Left lung (tissue), 10 donors: ENCODE measurements around the gene DNAJC15. TPM values are rescaled to one million over a fixed set of nuclear protein-coding genes. Genes with fewer than 3 reads are reported as not detected.

Experiments
- ATAC-seq: fragments of 200-7000 bp; cut with Tn5 transposase; one replicate; pipeline ENCODE4 v1.9.1; 2020; ENCODE audit warnings: moderate library complexity
- DNase-seq, 4 donors: peaks; one replicate each; pipeline ENCODE4 v3.0.0-alpha.2; 2013 to 2020
- H3K27ac ChIP-seq, 2 donors: fragments of 200-600 bp; sonication (generic) in 1 of 2; one replicate each; pipeline versions ENCODE4 v1.5.0 to v1.8.0; 2020 to 2021
- H3K27me3 ChIP-seq, 2 donors: fragments of 200-600 bp; sonication (generic) in 1 of 2; one replicate each; pipeline versions ENCODE4 v1.5.0 to v1.8.0; 2020 to 2021
- H3K36me3 ChIP-seq, 2 donors: fragments of 200-600 bp; sonication (generic) in 1 of 2; one replicate each; pipeline versions ENCODE4 v1.5.0 to v1.8.0; 2020 to 2021
- H3K4me1 ChIP-seq, 2 donors: fragments of 200-600 bp; one replicate each; pipeline ENCODE4 v1.8.0; 2021
- H3K4me3 ChIP-seq, 2 donors: fragments of 200-600 bp; sonication (generic) in 1 of 2; one replicate each; pipeline versions ENCODE4 v1.5.0 to v1.8.0; 2020 to 2021; ENCODE audit warnings: mild to moderate bottlenecking in 1 of 2
- H3K9me3 ChIP-seq, 2 donors: fragments of 200-600 bp; sonication (generic) in 1 of 2; one replicate each; pipeline versions ENCODE4 v1.5.0 to v1.8.0; 2020 to 2021
- CTCF ChIP-seq, 2 donors: fragments of 200-600 bp; sonication (generic) in 1 of 2; IDR thresholded peaks; one replicate each; pipeline versions ENCODE4 v1.5.0 to v1.8.0; 2021; ENCODE audit warnings: antibody characterized with exemption in 2 of 2
- intact Hi-C, 2 donors: fragments of 100-400 bp; cut with DNase I; formaldehyde crosslinking; loops; one replicate each; pipeline versions ENCODE4 v1.11.2 to v1.14.2; 2022
- polyA plus RNA-seq, 6 donors: library from polyadenylated mRNA; unstranded; fragments of 120-200 nt; gene quantifications; one replicate each; pipeline ENCODE4 v1.2.1, GENCODE V29; 2013; ENCODE audit not compliant: insufficient read length in 6 of 6
- total RNA-seq, 2 donors: library from RNA; stranded (reverse); fragmentation: NEBNext Ultra II Directional; extraction: Animal tissue kit (Norgen Biotek cat#: 25700); gene quantifications; one replicate each; pipeline ENCODE4 v1.2.1, GENCODE V29; 2021
- donor health status: DM: no; HTN: yes; CAD: no.
- donor health status: DM: no; HTN: no; CAD: no.

Gene DNAJC15
- total and polyA plus RNA-seq, 8 donors = 12.8 to 28.5 (median 21.9) TPM

GRCh38 chr13:43003010-43003409, 20.4 kb upstream of the DNAJC15 start:
- peaks cover 0 to 4% of the 10 kb centered on the region in 2 donors for H3K9me3 ChIP-seq
- no peak overlapping the region for H3K4me3 ChIP-seq
- H3K36me3 ChIP-seq = no peaks in the 10 kb centered on the region
- no peak for DNase-seq
- no peak overlapping the region for H3K27ac ChIP-seq
- no peaks in the 10 kb centered on the region for H3K4me1 ChIP-seq
- H3K27me3 ChIP-seq = no peaks in the 10 kb centered on the region
- ATAC-seq = no peak
- intact Hi-C loops = no loop called here
- TF ChIP-seq CTCF (IDR thresholded peaks at IDR 0.05) = no peak

- Histone ChIP-seq H3K4me3 (no peak overlapping the region), H3K4me1 (no peaks in the 10 kb centered on the region), H3K9me3 (peaks cover 0 to 4% of the 10 kb centered on the region in 2 donors), H3K27ac (no peak overlapping the region), H3K36me3 (no peaks in the 10 kb centered on the region), H3K27me3 (no peaks in the 10 kb centered on the region)
- intact Hi-C loops = no loop called here
- no peak for DNase-seq
- no peak for ATAC-seq
- no peak for TF ChIP-seq CTCF (IDR thresholded peaks at IDR 0.05)
Measured at GRCh38 chr13:43003729-43004128, 19.7 kb upstream of the DNAJC15 start.

GRCh38 chr13:43005460-43006236, 17.7 kb upstream of the DNAJC15 start:
- Histone ChIP-seq H3K27me3 (no peaks in the 10 kb centered on the region), H3K4me3 (no peak overlapping the region), H3K27ac (no peak overlapping the region), H3K36me3 (no peaks in the 10 kb centered on the region), H3K4me1 (no peaks in the 10 kb centered on the region), H3K9me3 (peaks cover 0 to 4% of the 10 kb centered on the region in 2 donors)
- peak; percentile 53 for ATAC-seq
- intact Hi-C loops = no loop called here
- no peak for DNase-seq
- no peak for TF ChIP-seq CTCF (IDR thresholded peaks at IDR 0.05)

DNA sequence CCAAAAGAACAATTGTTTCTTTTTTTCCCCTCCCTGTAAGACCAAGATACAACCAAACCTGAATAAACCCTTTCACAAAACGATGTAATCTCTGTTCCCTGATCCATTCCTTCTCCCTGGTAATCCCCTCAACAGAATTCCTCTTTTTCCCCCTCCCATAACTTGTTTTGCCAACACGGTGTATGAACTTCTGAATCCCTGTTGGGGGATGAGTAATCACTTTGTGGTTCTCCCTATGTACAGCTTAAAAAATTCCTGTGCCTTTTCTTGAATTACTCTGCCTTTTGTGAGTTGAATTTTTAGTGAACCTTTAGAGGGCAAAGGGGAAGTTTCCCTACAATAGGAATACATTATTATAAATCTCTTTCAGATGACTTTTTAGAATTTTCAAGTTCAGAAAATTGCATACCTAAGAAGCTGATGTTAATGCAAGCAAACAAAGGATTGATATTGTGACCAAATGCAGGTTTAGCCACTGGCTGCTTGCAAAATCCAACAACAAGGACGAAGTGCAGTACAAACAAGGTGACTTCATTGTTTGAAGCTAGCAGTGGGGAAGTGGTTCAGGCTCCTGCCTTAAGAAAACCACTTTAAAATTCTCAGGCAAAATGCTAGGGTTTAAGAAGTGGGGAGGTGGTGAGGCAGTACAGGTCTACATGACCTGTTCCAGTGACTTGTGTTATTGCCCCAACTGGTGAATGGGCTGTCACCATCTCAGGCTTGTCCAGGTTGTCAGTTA, 16.3 kb upstream of the DNAJC15 start:
- Histone ChIP-seq H3K27me3 (no peaks in the 10 kb centered on the region), H3K4me3 (no peak overlapping the region), H3K4me1 (no peaks in the 10 kb centered on the region), H3K36me3 (no peaks in the 10 kb centered on the region), H3K27ac (no peak overlapping the region), H3K9me3 (peaks cover 0 to 4% of the 10 kb centered on the region in 2 donors)
- DNase-seq (peak in 1 of 4 donors; percentile 15), ATAC-seq (peak; percentile 81)
- TF ChIP-seq CTCF (IDR thresholded peaks at IDR 0.05) = no peak
- intact Hi-C loops = no loop called here

- ATAC-seq (no peak), DNase-seq (no peak)
- Histone ChIP-seq H3K9me3 (no peaks in the 10 kb centered on the region), H3K27me3 (no peaks in the 10 kb centered on the region), H3K4me1 (no peaks in the 10 kb centered on the region), H3K27ac (no peak overlapping the region), H3K36me3 (no peaks in the 10 kb centered on the region), H3K4me3 (no peak overlapping the region)
- intact Hi-C loops = no loop called here
- TF ChIP-seq CTCF (IDR thresholded peaks at IDR 0.05) = no peak
Measured at GRCh38 chr13:43008596-43008995, 14.8 kb upstream of the DNAJC15 start.
